Keratinocyte (primary cell): ENCODE measurements around the gene ISM1. TPM values are rescaled to one million over a fixed set of nuclear protein-coding genes. Genes with fewer than 3 reads are reported as not detected.

Source experiments
- DNase-seq: peaks from one replicate; pipeline ENCODE4 v3.0.0-alpha.2; 2011; ENCODE audit warnings: low read depth, missing footprints, low spot score
- FAIRE-seq: peaks from 2 replicates; lab custom pipeline; 2011; peaks lifted over from hg19 to GRCh38; lab: Jason Lieb, UNC
- H2AFZ ChIP-seq: 2 replicates; pipeline ENCODE4 v1.6.0; 2012; ENCODE audit warnings: low read length, control low read depth, inconsistent platforms; ENCODE audit not compliant: control insufficient read depth
- H3K27ac ChIP-seq: 2 replicates; pipeline ENCODE4 v1.5.1; 2011; ENCODE audit warnings: low read length; ENCODE audit not compliant: control insufficient read depth, insufficient read depth
- H3K27me3 ChIP-seq: 3 replicates; pipeline ENCODE4 v1.6.0; 2011; ENCODE audit warnings: low read length; ENCODE audit not compliant: control insufficient read depth, insufficient read depth; ENCODE audit errors: extremely low read depth
- H3K36me3 ChIP-seq, 2 experiments: 2 replicates in 1 of 2; 3 replicates in 1 of 2; pipeline ENCODE4 v1.5.1; 2011; ENCODE audit warnings: low read length in 2 of 2, mild to moderate bottlenecking in 1 of 2; ENCODE audit not compliant: control insufficient read depth in 2 of 2, insufficient read depth in 2 of 2; ENCODE audit errors: extremely low read depth in 1 of 2
- H3K4me1 ChIP-seq: 3 replicates; pipeline ENCODE4 v1.5.1; 2011; ENCODE audit warnings: low read length; ENCODE audit not compliant: control insufficient read depth, insufficient read depth; ENCODE audit errors: extremely low read depth
- H3K4me2 ChIP-seq: 3 replicates; pipeline ENCODE4 v1.6.0; 2011; ENCODE audit warnings: low read depth, low read length; ENCODE audit not compliant: control insufficient read depth, insufficient read depth; ENCODE audit errors: extremely low read depth
- H3K4me3 ChIP-seq, 3 experiments: fragments of 200-600 bp in 1 of 3; sonication (generic) in 1 of 3; 2 replicates in 2 of 3; 3 replicates in 1 of 3; pipeline ENCODE4 v1.5.1; 2011 to 2016; ENCODE audit warnings: low read length in 3 of 3, mild to moderate bottlenecking in 3 of 3, control low read depth in 2 of 3, inconsistent platforms in 1 of 3, low read depth in 1 of 3, mixed read lengths in 1 of 3, mixed run types in 1 of 3, moderate library complexity in 1 of 3; ENCODE audit not compliant: control insufficient read depth in 2 of 3, insufficient read depth in 2 of 3; ENCODE audit errors: extremely low read depth in 1 of 3
- H3K79me2 ChIP-seq: 2 replicates; pipeline ENCODE4 v1.6.0; 2012; ENCODE audit warnings: low read length; ENCODE audit not compliant: control insufficient read depth, insufficient read depth
- H3K9ac ChIP-seq: 3 replicates; pipeline ENCODE4 v1.6.0; 2011; ENCODE audit warnings: low read length; ENCODE audit not compliant: control insufficient read depth, insufficient read depth; ENCODE audit errors: extremely low read depth
- H3K9me1 ChIP-seq: 3 replicates; pipeline ENCODE4 v1.6.0; 2011; ENCODE audit warnings: low read length; ENCODE audit not compliant: control insufficient read depth, insufficient read depth; ENCODE audit errors: extremely low read depth
- H3K9me3 ChIP-seq: 2 replicates; pipeline ENCODE4 v1.5.1; 2012; ENCODE audit warnings: low read depth, low read length; ENCODE audit not compliant: control insufficient read depth
- H4K20me1 ChIP-seq: 3 replicates; pipeline ENCODE4 v1.6.0; 2011; ENCODE audit warnings: low read length; ENCODE audit not compliant: control insufficient read depth, insufficient read depth; ENCODE audit errors: extremely low read depth
- CTCF ChIP-seq, 3 experiments: IDR thresholded peaks in 1 of 3; conservative IDR thresholded peaks in 1 of 3; optimal IDR thresholded peaks in 1 of 3; 2 replicates in 2 of 3; 3 replicates in 1 of 3; pipeline versions ENCODE3 to v1.5.1; 2011; ENCODE audit warnings: low read length in 3 of 3, mild to moderate bottlenecking in 3 of 3, moderate library complexity in 2 of 3, control low read depth in 1 of 3, inconsistent platforms in 1 of 3; ENCODE audit not compliant: insufficient read depth in 2 of 3; ENCODE audit errors: extremely low read depth in 1 of 3
- EZH2 ChIP-seq: IDR thresholded peaks from one replicate; pipeline ENCODE4 v1.6.1; 2012; ENCODE audit warnings: inconsistent platforms, mild to moderate bottlenecking, low read length, moderate library complexity
- dilution Hi-C: fragments of 300-500 bp; cut with MboI; formaldehyde crosslinking; loops from one replicate; pipeline ENCODE4 v1.7.0; 2020; ENCODE audit warnings: low sequenced_read_pairs; ENCODE audit not compliant: extremely low pct_ligation_motif_present
- polyA plus RNA-seq, 5 experiments: library from polyadenylated mRNA; depleted of rRNA in 3 of 5; stranded (reverse) in 3 of 5; stranded (forward) in 1 of 5; unstranded in 1 of 5; fragments of >200 nt; gene quantifications; 1 replicate in 1 of 5; 2 replicates in 3 of 5; 3 replicates in 1 of 5; pipeline versions ENCODE4 v1.2.1 to v1.2.3, GENCODE V29; 2011 to 2012; ENCODE audit warnings: missing spikeins in 2 of 5, low read depth in 1 of 5, low replicate concordance in 1 of 5

Gene ISM1
- polyA plus RNA-seq, 1 donor (not counting 4 experiments of a cell fraction or from before 2014, with no cell fraction given): 3.3 TPM

GRCh38 chr20:13292201-13292885, 71.3 kb downstream of the ISM1 start:
- Histone ChIP-seq H3K36me3 (no peaks in the 10 kb centered on the region), H3K27me3 (no peaks in the 10 kb centered on the region), H3K79me2 (no peaks in the 10 kb centered on the region), H3K9me1 (no peaks in the 10 kb centered on the region), H3K9ac (no peak overlapping the region), H2AFZ (no peak overlapping the region), H3K4me3 (no peak overlapping the region), H4K20me1 (no peaks in the 10 kb centered on the region), H3K27ac (no peak overlapping the region), H3K4me2 (no peak overlapping the region), H3K9me3 (no peaks in the 10 kb centered on the region), H3K4me1 (peaks cover 2% of the 10 kb centered on the region)
- no peak for DNase-seq
- dilution Hi-C loops: no loop called here
- TF ChIP-seq EZH2: no peak
- no peak for TF ChIP-seq CTCF (optimal IDR thresholded peaks at IDR 0.05 in 1 of 3, IDR thresholded peaks at IDR 0.05 in 1 of 3, conservative IDR thresholded peaks at IDR 0.05 in 1 of 3; ENCODE audit: extremely low read depth in 1 of 3, insufficient read depth in 2 of 3, low read length in 3 of 3)
- no peak for FAIRE-seq

- H2AFZ ChIP-seq: no peak overlapping the region
- no peak overlapping the region for H3K4me2 ChIP-seq
- H4K20me1 ChIP-seq: no peaks in the 10 kb centered on the region
- no peaks in the 10 kb centered on the region for H3K9me1 ChIP-seq
- H3K4me1 ChIP-seq: no peaks in the 10 kb centered on the region
- H3K27ac ChIP-seq: no peak overlapping the region
- FAIRE-seq (no peak), DNase-seq (no peak)
- no peaks in the 10 kb centered on the region for H3K27me3 ChIP-seq
- no peak overlapping the region for H3K9ac ChIP-seq
- no peaks in the 10 kb centered on the region for H3K9me3 ChIP-seq
- no peaks in the 10 kb centered on the region for H3K36me3 ChIP-seq
- H3K79me2 ChIP-seq: no peaks in the 10 kb centered on the region
- no peak for TF ChIP-seq EZH2
- no peak for TF ChIP-seq CTCF (optimal IDR thresholded peaks at IDR 0.05 in 1 of 3, IDR thresholded peaks at IDR 0.05 in 1 of 3, conservative IDR thresholded peaks at IDR 0.05 in 1 of 3; ENCODE audit: extremely low read depth in 1 of 3, insufficient read depth in 2 of 3, low read length in 3 of 3)
- H3K4me3 ChIP-seq: no peak overlapping the region
- dilution Hi-C loops: no loop called here
These were observed 73.4 kb downstream of the ISM1 start for GRCh38 chr20:13294522-13294921.
